ENCODE measurements around the gene SLX4. TPM values are rescaled to one million over a fixed set of nuclear protein-coding genes. Genes with fewer than 3 reads are reported as not detected.

SLX4 gene
- total RNA-seq, 1 donor from 2014 or later, result 1.3 TPM

- no peak for FAIRE-seq
- Histone ChIP-seq H3K27me3 (ENCODE audit: control insufficient read depth, insufficient read depth, low read length) (no peaks in the 10 kb centered on the region), H3K4me3 (ENCODE audit: low read depth, low read length) (no peak overlapping the region), H3K36me3 (ENCODE audit: control insufficient read depth, insufficient read depth, low read length) (peaks cover 1% of the 10 kb centered on the region)
- no peak for DNase-seq (ENCODE audit: low read depth)
- TF ChIP-seq CTCF (IDR thresholded peaks at IDR 0.05; ENCODE audit: insufficient read depth, low read length, severe bottlenecking), result no peak
Measured at GRCh38 chr16:3594316-3595109, 16.9 kb downstream of the SLX4 start.

- peaks cover 1% of the 10 kb centered on the region for H3K36me3 ChIP-seq (ENCODE audit: control insufficient read depth, insufficient read depth, low read length)
- no peak overlapping the region for H3K4me3 ChIP-seq (ENCODE audit: low read depth, low read length)
- FAIRE-seq (no peak), DNase-seq (ENCODE audit: low read depth) (no peak)
- TF ChIP-seq CTCF (IDR thresholded peaks at IDR 0.05; ENCODE audit: insufficient read depth, low read length, severe bottlenecking), result no peak
- no peaks in the 10 kb centered on the region for H3K27me3 ChIP-seq (ENCODE audit: control insufficient read depth, insufficient read depth, low read length)
Measured at GRCh38 chr16:3592559-3592958, 18.8 kb downstream of the SLX4 start.

GRCh38 chr16:3591991-3592390, 19.4 kb downstream of the SLX4 start:
- FAIRE-seq, result no peak
- Histone ChIP-seq H3K36me3 (ENCODE audit: control insufficient read depth, insufficient read depth, low read length) (peaks cover 1% of the 10 kb centered on the region), H3K4me3 (ENCODE audit: low read depth, low read length) (no peak overlapping the region)

GRCh38 chr16:3591436-3591803, 20.0 kb downstream of the SLX4 start:
- no peak for FAIRE-seq
- DNase-seq (ENCODE audit: low read depth), result no peak
- no peak for TF ChIP-seq CTCF (IDR thresholded peaks at IDR 0.05; ENCODE audit: insufficient read depth, low read length, severe bottlenecking)
- H3K27me3 ChIP-seq (ENCODE audit: control insufficient read depth, insufficient read depth, low read length), result no peaks in the 10 kb centered on the region
- H3K4me3 ChIP-seq (ENCODE audit: low read depth, low read length), result no peak overlapping the region
- H3K36me3 ChIP-seq (ENCODE audit: control insufficient read depth, insufficient read depth, low read length), result peaks cover 1% of the 10 kb centered on the region

More at GRCh38 chr16:3591991-3592390, 19.4 kb downstream of the SLX4 start:
- H3K27me3 ChIP-seq (ENCODE audit: control insufficient read depth, insufficient read depth, low read length), result no peaks in the 10 kb centered on the region
- no peak for DNase-seq (ENCODE audit: low read depth)
- no peak for TF ChIP-seq CTCF (IDR thresholded peaks at IDR 0.05; ENCODE audit: insufficient read depth, low read length, severe bottlenecking)

GRCh38 chr16:3590736-3591435, 20.5 kb downstream of the SLX4 start:
- no peak for FAIRE-seq
- no peak for TF ChIP-seq CTCF (IDR thresholded peaks at IDR 0.05; ENCODE audit: insufficient read depth, low read length, severe bottlenecking)
- no peak overlapping the region for H3K4me3 ChIP-seq (ENCODE audit: low read depth, low read length)
- H3K27me3 ChIP-seq (ENCODE audit: control insufficient read depth, insufficient read depth, low read length), result no peaks in the 10 kb centered on the region
- peaks cover 1% of the 10 kb centered on the region for H3K36me3 ChIP-seq (ENCODE audit: control insufficient read depth, insufficient read depth, low read length)
- peak; percentile 49 for DNase-seq (ENCODE audit: low read depth)
